ENCODE measurements around the gene KISS1R. TPM values are rescaled to one million over a fixed set of nuclear protein-coding genes. Genes with fewer than 3 reads are reported as not detected.

The KISS1R gene
- total and polyA plus RNA-seq, 9 donors, result 0.28 to 0.90 TPM; not detected in 7

- Histone ChIP-seq H3K36me3 (no peaks in the 10 kb centered on the region), H3K9me3 (no peaks in the 10 kb centered on the region), H3K4me1 (ENCODE audit: insufficient read depth) (peaks cover 17% of the 10 kb centered on the region), H3K4me3 (no peak overlapping the region), H3K27ac (no peak overlapping the region), H3K27me3 (no peaks in the 10 kb centered on the region)
- TF ChIP-seq POLR2A (IDR thresholded peaks at IDR 0.05), result no peak
- no peak for TF ChIP-seq CTCF (IDR thresholded peaks at IDR 0.05)
- no peak for TF ChIP-seq EP300 (IDR thresholded peaks at IDR 0.05)
- intact Hi-C loops (cut with DNase I), result no loop called here
- WGBS, 3 donors, result 57 to 87% (median 74%) methylated on average over 9 to 13 of the region's 13 CpGs
- peak in 2 of 5 donors; percentile 58 to 63 for DNase-seq
Measured at GRCh38 chr19:873084-873483, 44.0 kb upstream of the KISS1R start.

GRCh38 chr19:873561-874041, 43.5 kb upstream of the KISS1R start:
- Histone ChIP-seq H3K27me3 (no peaks in the 10 kb centered on the region), H3K36me3 (no peaks in the 10 kb centered on the region), H3K4me3 (no peak overlapping the region), H3K9me3 (no peaks in the 10 kb centered on the region), H3K4me1 (ENCODE audit: insufficient read depth) (peaks cover 17% of the 10 kb centered on the region), H3K27ac (no peak overlapping the region)
- intact Hi-C loops (cut with DNase I), result no loop called here
- 87 to 89% (median 88%) methylated on average over 17 to 22 of the region's 22 CpGs for WGBS, 3 donors
- TF ChIP-seq POLR2A (IDR thresholded peaks at IDR 0.05) (no peak), CTCF (IDR thresholded peaks at IDR 0.05) (no peak), EP300 (IDR thresholded peaks at IDR 0.05) (no peak)
- peak in 2 of 5 donors; percentile 51 to 53 for DNase-seq

GRCh38 chr19:875265-875879, 41.8 kb upstream of the KISS1R start:
- 89 to 91% (median 90%) methylated on average over 27 to 28 of the region's 28 CpGs for WGBS, 3 donors

GRCh38 chr19:876089-876488, 41.0 kb upstream of the KISS1R start:
- intact Hi-C loops (cut with DNase I), result no loop called here
- H3K27ac ChIP-seq, result no peak overlapping the region
- H3K9me3 ChIP-seq, result no peaks in the 10 kb centered on the region
- no peaks in the 10 kb centered on the region for H3K36me3 ChIP-seq
- 62 to 72% (median 68%) methylated on average over 18 of the region's 18 CpGs for WGBS, 3 donors
- no peak overlapping the region for H3K4me3 ChIP-seq
- DNase-seq, result no peak
- H3K4me1 ChIP-seq (ENCODE audit: insufficient read depth), result peaks cover 8% of the 10 kb centered on the region
- H3K27me3 ChIP-seq, result no peaks in the 10 kb centered on the region
- no peak for TF ChIP-seq CTCF (IDR thresholded peaks at IDR 0.05)
- no peak for TF ChIP-seq POLR2A (IDR thresholded peaks at IDR 0.05)
- no peak for TF ChIP-seq EP300 (IDR thresholded peaks at IDR 0.05)

More at GRCh38 chr19:875265-875879, 41.8 kb upstream of the KISS1R start:
- Histone ChIP-seq H3K4me1 (ENCODE audit: insufficient read depth) (peaks cover 8% of the 10 kb centered on the region), H3K4me3 (no peak overlapping the region), H3K36me3 (no peaks in the 10 kb centered on the region), H3K9me3 (no peaks in the 10 kb centered on the region), H3K27me3 (no peaks in the 10 kb centered on the region), H3K27ac (no peak overlapping the region)
- no peak for DNase-seq
- TF ChIP-seq CTCF (IDR thresholded peaks at IDR 0.05) (no peak), POLR2A (IDR thresholded peaks at IDR 0.05) (no peak), EP300 (IDR thresholded peaks at IDR 0.05) (no peak)
- intact Hi-C loops (cut with DNase I), result no loop called here
